Nephron (organoid): ENCODE results near the gene LAMA2.
A peak's percentile ranks its signal among the peaks of the same experiment; 100 is the strongest.

Source experiments
- H3K27ac Mint-ChIP-seq, 3 experiments: 2 replicates each; pipeline ENCODE4 v1.8.0; 2020; ENCODE audit warnings: mixed read lengths in 3 of 3, mild to moderate bottlenecking in 2 of 3, moderate library complexity in 1 of 3
- H3K27me3 Mint-ChIP-seq: 2 replicates; pipeline ENCODE4 v1.8.0; 2021; ENCODE audit warnings: low read depth, mild to moderate bottlenecking, moderate library complexity, mixed read lengths
- H3K36me3 Mint-ChIP-seq: 2 replicates; pipeline ENCODE4 v1.8.0; 2020; ENCODE audit warnings: low read depth, mixed read lengths
- H3K4me1 Mint-ChIP-seq: 2 replicates; pipeline ENCODE4 v1.8.0; 2020; ENCODE audit warnings: mixed read lengths
- H3K4me3 Mint-ChIP-seq, 3 experiments: 2 replicates each; pipeline ENCODE4 v1.8.0; 2020; ENCODE audit warnings: mild to moderate bottlenecking in 3 of 3, mixed read lengths in 3 of 3, moderate library complexity in 2 of 3
- H3K9me3 Mint-ChIP-seq: 2 replicates; pipeline ENCODE4 v1.8.0; 2020; ENCODE audit warnings: mixed read lengths
- CTCF ChIP-seq, 3 experiments: fragments of 200-600 bp; sonication (generic); IDR thresholded peaks; one replicate each; pipeline ENCODE4 v1.5.0; 2021; ENCODE audit warnings: antibody characterized with exemption in 3 of 3; ENCODE audit not compliant: unreplicated experiment in 3 of 3

Gene LAMA2

DNA sequence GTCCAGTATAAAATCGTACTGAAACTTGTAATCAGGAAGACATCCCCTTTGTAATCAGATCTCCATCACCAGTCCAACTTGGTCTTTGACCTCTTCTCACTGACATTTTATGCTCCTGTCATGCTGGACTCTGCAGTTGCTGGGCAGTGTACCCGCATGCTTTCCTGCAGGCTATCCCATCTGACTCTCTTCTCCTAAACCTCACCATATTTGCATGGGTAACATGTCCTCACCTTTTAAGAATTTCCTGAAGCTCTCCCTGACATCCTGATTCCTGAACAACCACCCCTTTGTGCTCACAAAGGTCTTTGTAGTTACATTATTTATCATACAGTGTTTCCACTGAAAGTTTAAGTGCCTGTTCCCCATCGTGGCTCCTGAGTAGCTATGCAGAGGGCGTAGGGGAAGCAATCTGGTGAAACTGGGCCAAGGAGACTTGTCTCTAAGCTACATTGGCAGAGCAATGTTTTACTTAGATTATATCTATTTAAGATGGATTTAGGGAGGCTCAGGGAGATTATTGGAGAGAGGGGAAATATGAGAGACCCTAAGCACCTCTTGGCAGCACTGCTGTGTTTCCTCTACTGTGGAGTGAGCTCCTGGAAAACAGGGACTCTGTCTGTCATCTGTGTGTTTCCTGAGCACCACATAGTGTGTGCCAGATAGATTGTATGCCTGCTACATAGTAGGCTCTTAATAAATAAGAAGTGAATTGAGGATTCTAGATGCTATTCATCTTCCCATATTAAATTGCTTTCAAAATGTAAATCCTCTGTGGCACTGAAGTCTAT, 124.0 kb downstream of the LAMA2 start:
- no peaks in the 10 kb centered on the region for H3K27me3 Mint-ChIP-seq
- H3K27ac Mint-ChIP-seq, result peak overlapping the region in 1 of 3 experiments; percentile 21
- no peak for TF ChIP-seq CTCF (IDR thresholded peaks at IDR 0.05; ENCODE audit: unreplicated experiment in 3 of 3)
- no peak overlapping the region for H3K4me3 Mint-ChIP-seq
- no peaks in the 10 kb centered on the region for H3K36me3 Mint-ChIP-seq
- no peaks in the 10 kb centered on the region for H3K9me3 Mint-ChIP-seq
- H3K4me1 Mint-ChIP-seq, result peaks cover 38% of the 10 kb centered on the region

- H3K9me3 Mint-ChIP-seq, result no peaks in the 10 kb centered on the region
Measured at GRCh38 chr6:129007701-129008373, 124.9 kb downstream of the LAMA2 start.

DNA sequence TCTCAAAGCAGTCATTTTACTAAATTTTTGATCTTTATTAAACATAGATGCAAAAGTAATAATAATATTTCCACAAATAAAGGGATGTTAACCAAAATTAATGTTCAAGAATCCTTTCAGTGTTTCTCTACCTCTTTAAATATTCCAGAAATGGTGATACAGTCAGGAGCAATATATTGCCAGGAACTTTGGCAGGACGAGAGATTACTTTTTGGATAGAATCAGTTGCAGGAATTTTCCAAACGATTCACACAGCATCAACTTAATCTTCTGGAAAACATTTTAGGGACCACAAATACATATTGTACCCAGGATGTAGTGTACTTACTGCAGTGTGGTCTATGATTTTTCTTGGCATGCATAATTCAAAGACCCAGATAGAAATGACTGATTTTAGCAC, 125.7 kb downstream of the LAMA2 start:
- Mint-ChIP-seq H3K4me3 (peak overlapping the region in 1 of 3 experiments; percentile 32), H3K27ac (no peak overlapping the region), H3K36me3 (no peaks in the 10 kb centered on the region), H3K4me1 (peaks cover 38% of the 10 kb centered on the region), H3K27me3 (no peaks in the 10 kb centered on the region), H3K9me3 (no peaks in the 10 kb centered on the region)
- no peak for TF ChIP-seq CTCF (IDR thresholded peaks at IDR 0.05; ENCODE audit: unreplicated experiment in 3 of 3)

More at GRCh38 chr6:129007701-129008373, 124.9 kb downstream of the LAMA2 start:
- peaks cover 38% of the 10 kb centered on the region for H3K4me1 Mint-ChIP-seq
- H3K27ac Mint-ChIP-seq, result no peak overlapping the region
- H3K4me3 Mint-ChIP-seq, result peak overlapping the region in 1 of 3 experiments; percentile 4
- H3K36me3 Mint-ChIP-seq, result no peaks in the 10 kb centered on the region
- H3K27me3 Mint-ChIP-seq, result no peaks in the 10 kb centered on the region
- TF ChIP-seq CTCF (IDR thresholded peaks at IDR 0.05; ENCODE audit: unreplicated experiment in 3 of 3), result no peak

DNA sequence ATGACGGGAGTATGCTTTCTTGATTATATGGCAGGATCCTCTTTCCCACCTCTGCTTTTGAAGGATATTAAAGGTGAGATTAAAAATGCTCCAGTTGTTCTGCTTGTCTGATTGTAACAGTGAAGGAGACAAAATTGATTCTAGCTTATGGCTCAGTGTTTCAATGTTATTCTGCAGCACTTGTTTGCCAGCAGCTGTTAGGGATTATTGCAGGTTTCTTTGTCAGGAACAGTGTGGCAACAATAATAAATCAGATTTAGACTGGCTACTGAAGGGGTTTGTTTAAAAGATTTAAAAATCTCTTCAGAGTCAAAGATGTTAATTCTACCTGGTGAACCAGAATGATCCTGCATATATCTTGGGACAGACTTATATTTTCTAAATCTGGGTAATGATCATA, 126.9 kb downstream of the LAMA2 start:
- Mint-ChIP-seq H3K36me3 (no peaks in the 10 kb centered on the region), H3K27me3 (no peaks in the 10 kb centered on the region), H3K4me3 (peak overlapping the region in 2 of 3 experiments; percentile 60 to 72), H3K9me3 (no peaks in the 10 kb centered on the region), H3K27ac (peak overlapping the region; percentile 21 to 66 (median 59)), H3K4me1 (peaks cover 38% of the 10 kb centered on the region)
- no peak for TF ChIP-seq CTCF (IDR thresholded peaks at IDR 0.05; ENCODE audit: unreplicated experiment in 3 of 3)

- no peak for TF ChIP-seq CTCF (IDR thresholded peaks at IDR 0.05; ENCODE audit: unreplicated experiment in 3 of 3)
- no peaks in the 10 kb centered on the region for H3K36me3 Mint-ChIP-seq
- H3K4me1 Mint-ChIP-seq, result peaks cover 15% of the 10 kb centered on the region
- no peaks in the 10 kb centered on the region for H3K27me3 Mint-ChIP-seq
- H3K9me3 Mint-ChIP-seq, result peaks cover 4% of the 10 kb centered on the region
- no peak overlapping the region for H3K4me3 Mint-ChIP-seq
- H3K27ac Mint-ChIP-seq, result no peak overlapping the region
Measured at GRCh38 chr6:129014302-129014701, 131.4 kb downstream of the LAMA2 start.
